ENCODE data around the gene TCL1B.

Gene TCL1B

GRCh38 chr14:95710106-95710505 is 23.9 kb downstream of the TCL1B start:
- no peak; the same call in 2 of the 3 replicates for ATAC-seq (ENCODE audit: low read depth)
- no peaks in the 10 kb centered on the region for H3K9me3 ChIP-seq (ENCODE audit: severe bottlenecking)
- no peak overlapping the region for H3K4me3 ChIP-seq (ENCODE audit: severe bottlenecking)
- no peaks in the 10 kb centered on the region for H3K36me3 ChIP-seq (ENCODE audit: low read depth)
- H3K27ac ChIP-seq (ENCODE audit: poor library complexity, severe bottlenecking): no peak overlapping the region
- no peak for DNase-seq (ENCODE audit: low spot score)
- no peak for TF ChIP-seq CTCF (IDR thresholded peaks at IDR 0.05; ENCODE audit: poor library complexity, severe bottlenecking)
- H3K4me1 ChIP-seq (ENCODE audit: insufficient read depth, poor library complexity, severe bottlenecking): no peaks in the 10 kb centered on the region
- H3K27me3 ChIP-seq (ENCODE audit: insufficient read depth, poor library complexity, severe bottlenecking): peaks cover 56% of the 10 kb centered on the region

GRCh38 chr14:95711476-95712176 is 25.4 kb downstream of the TCL1B start:
- H3K4me3 ChIP-seq (ENCODE audit: severe bottlenecking): no peak overlapping the region
- no peak for TF ChIP-seq CTCF (IDR thresholded peaks at IDR 0.05; ENCODE audit: poor library complexity, severe bottlenecking)
- H3K36me3 ChIP-seq (ENCODE audit: low read depth): no peaks in the 10 kb centered on the region
- H3K9me3 ChIP-seq (ENCODE audit: severe bottlenecking): no peaks in the 10 kb centered on the region
- H3K4me1 ChIP-seq (ENCODE audit: insufficient read depth, poor library complexity, severe bottlenecking): no peaks in the 10 kb centered on the region
- H3K27ac ChIP-seq (ENCODE audit: poor library complexity, severe bottlenecking): no peak overlapping the region
- DNase-seq (ENCODE audit: low spot score): no peak
- ATAC-seq (ENCODE audit: low read depth): no peak
- H3K27me3 ChIP-seq (ENCODE audit: insufficient read depth, poor library complexity, severe bottlenecking): peaks cover 51% of the 10 kb centered on the region

- ATAC-seq (ENCODE audit: low read depth): no peak
- Histone ChIP-seq H3K36me3 (ENCODE audit: low read depth) (no peaks in the 10 kb centered on the region), H3K4me3 (ENCODE audit: severe bottlenecking) (no peak overlapping the region), H3K9me3 (ENCODE audit: severe bottlenecking) (no peaks in the 10 kb centered on the region), H3K4me1 (ENCODE audit: insufficient read depth, poor library complexity, severe bottlenecking) (no peaks in the 10 kb centered on the region), H3K27me3 (ENCODE audit: insufficient read depth, poor library complexity, severe bottlenecking) (peaks cover 47% of the 10 kb centered on the region), H3K27ac (ENCODE audit: poor library complexity, severe bottlenecking) (no peak overlapping the region)
- DNase-seq (ENCODE audit: low spot score): no peak
- TF ChIP-seq CTCF (IDR thresholded peaks at IDR 0.05; ENCODE audit: poor library complexity, severe bottlenecking): no peak
These were observed 26.2 kb downstream of the TCL1B start for GRCh38 chr14:95712398-95712797.

- no peaks in the 10 kb centered on the region for H3K36me3 ChIP-seq (ENCODE audit: low read depth)
- H3K4me1 ChIP-seq (ENCODE audit: insufficient read depth, poor library complexity, severe bottlenecking): no peaks in the 10 kb centered on the region
- no peak for TF ChIP-seq CTCF (IDR thresholded peaks at IDR 0.05; ENCODE audit: poor library complexity, severe bottlenecking)
- H3K4me3 ChIP-seq (ENCODE audit: severe bottlenecking): no peak within 1 kb of the TSS
- ATAC-seq (ENCODE audit: low read depth) (no peak), DNase-seq (ENCODE audit: low spot score) (no peak)
- H3K27ac ChIP-seq (ENCODE audit: poor library complexity, severe bottlenecking): no peak within 1 kb of the TSS
- peaks cover 46% of the 10 kb centered on the region for H3K27me3 ChIP-seq (ENCODE audit: insufficient read depth, poor library complexity, severe bottlenecking)
- H3K9me3 ChIP-seq (ENCODE audit: severe bottlenecking): no peaks in the 10 kb centered on the region
These were observed 27.6 kb downstream of the TCL1B start, which contains the start of gene TCL1A for GRCh38 chr14:95713596-95714371. Gene TCL1A (minus strand): TSS chr14:95714125. CDS start chr14:95714066, 59 bp downstream.

Measured in RWPE2 (cell line).